VCaP (cell line): ENCODE measurements around the gene CLCA2.

Experiments used
- H3K27ac ChIP-seq: fragments of 450-650 bp; 2 replicates; pipeline ENCODE4 v1.5.1; 2017
- CTCF ChIP-seq: fragments of 450-650 bp; conservative IDR thresholded peaks from 2 replicates; pipeline ENCODE4 v1.5.1; 2017; ENCODE audit warnings: mild to moderate bottlenecking, moderate library complexity

CLCA2 gene

GRCh38 chr1:86410879-86411278 is 13.1 kb upstream of the CLCA2 start:
- TF ChIP-seq CTCF, result no peak

GRCh38 chr1:86416343-86416742 is 7.6 kb upstream of the CLCA2 start:
- no peak for TF ChIP-seq CTCF
- no peak overlapping the region for H3K27ac ChIP-seq

More at GRCh38 chr1:86410879-86411278, 13.1 kb upstream of the CLCA2 start:
- H3K27ac ChIP-seq, result no peak overlapping the region

- H3K27ac ChIP-seq, result no peak overlapping the region
- TF ChIP-seq CTCF, result peak; percentile 79
Observed at GRCh38 chr1:86419277-86419903, 4.6 kb upstream of the CLCA2 start.

GRCh38 chr1:86421601-86422280 is 2.2 kb upstream of the CLCA2 start:
- TF ChIP-seq CTCF, result no peak
- no peak overlapping the region for H3K27ac ChIP-seq

GRCh38 chr1:86423473-86423872 is 498 bp upstream of the CLCA2 start:
- no peak for TF ChIP-seq CTCF
- no peak overlapping the region for H3K27ac ChIP-seq

GRCh38 chr1:86429122-86429725 is 5.3 kb downstream of the CLCA2 start:
- no peak for TF ChIP-seq CTCF
- no peak overlapping the region for H3K27ac ChIP-seq

- H3K27ac ChIP-seq, result no peak overlapping the region
- TF ChIP-seq CTCF, result no peak
Observed at GRCh38 chr1:86429835-86430234, 5.9 kb downstream of the CLCA2 start.
